Measurements from ENCODE around the gene RIPK1. TPM values are rescaled to one million over a fixed set of nuclear protein-coding genes. Genes with fewer than 3 reads are reported as not detected.
A peak's percentile ranks its signal among the peaks of the same experiment; 100 is the strongest.

The RIPK1 gene
- total RNA-seq, 4 donors from 2014 or later, result 12.1 to 46.0 (median 34.6) TPM

DNA sequence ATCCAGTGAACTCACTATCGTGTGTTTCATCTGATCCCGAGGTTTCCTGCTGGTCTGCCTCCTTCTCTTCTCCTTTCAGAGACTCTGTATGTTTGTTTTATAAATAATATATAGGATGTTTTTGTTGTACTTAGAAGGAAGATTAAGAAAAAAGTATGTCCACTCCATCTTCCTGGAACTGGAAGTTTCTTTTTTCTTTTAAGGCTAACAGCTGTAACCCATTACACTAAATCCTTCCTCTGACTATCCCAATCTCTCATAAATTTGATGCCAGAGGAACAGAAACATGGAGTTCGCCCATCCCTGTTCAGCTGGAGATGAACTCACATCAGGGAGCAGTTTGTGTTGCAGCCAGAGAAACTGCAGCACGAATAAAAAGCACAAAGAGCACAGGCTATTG lies 20.7 kb downstream of the RIPK1 start:
- Histone ChIP-seq H3K27me3 (no peaks in the 10 kb centered on the region), H3K4me3 (no peak overlapping the region), H3K4me1 (no peaks in the 10 kb centered on the region), H3K36me3 (peaks cover 0 to 32% (median 13%) of the 10 kb centered on the region in 4 donors), H3K27ac (peak overlapping the region; percentile 29 to 44 (median 38)), H3K9me3 (no peaks in the 10 kb centered on the region)
- intact Hi-C loops (cut with DNase I; ENCODE audit: low total_unique reads) (no loop called here), in situ Hi-C loops (cut with MboI; ENCODE audit: low pct_ligation_motif_present in 1 of 4, low pct_unique_long_range_greater_than_20kb in 1 of 4, low sequenced_read_pairs in 3 of 4) (no loop called here)
- TF ChIP-seq, protein P1, sequence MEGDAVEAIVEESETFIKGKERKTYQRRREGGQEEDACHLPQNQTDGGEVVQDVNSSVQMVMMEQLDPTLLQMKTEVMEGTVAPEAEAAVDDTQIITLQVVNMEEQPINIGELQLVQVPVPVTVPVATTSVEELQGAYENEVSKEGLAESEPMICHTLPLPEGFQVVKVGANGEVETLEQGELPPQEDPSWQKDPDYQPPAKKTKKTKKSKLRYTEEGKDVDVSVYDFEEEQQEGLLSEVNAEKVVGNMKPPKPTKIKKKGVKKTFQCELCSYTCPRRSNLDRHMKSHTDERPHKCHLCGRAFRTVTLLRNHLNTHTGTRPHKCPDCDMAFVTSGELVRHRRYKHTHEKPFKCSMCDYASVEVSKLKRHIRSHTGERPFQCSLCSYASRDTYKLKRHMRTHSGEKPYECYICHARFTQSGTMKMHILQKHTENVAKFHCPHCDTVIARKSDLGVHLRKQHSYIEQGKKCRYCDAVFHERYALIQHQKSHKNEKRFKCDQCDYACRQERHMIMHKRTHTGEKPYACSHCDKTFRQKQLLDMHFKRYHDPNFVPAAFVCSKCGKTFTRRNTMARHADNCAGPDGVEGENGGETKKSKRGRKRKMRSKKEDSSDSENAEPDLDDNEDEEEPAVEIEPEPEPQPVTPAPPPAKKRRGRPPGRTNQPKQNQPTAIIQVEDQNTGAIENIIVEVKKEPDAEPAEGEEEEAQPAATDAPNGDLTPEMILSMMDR (IDR thresholded peaks at IDR 0.05), result no peak
- TF ChIP-seq POLR2AphosphoS5 (IDR thresholded peaks at IDR 0.05) (no peak), POLR2A (IDR thresholded peaks at IDR 0.05) (no peak), EP300 (IDR thresholded peaks at IDR 0.05; ENCODE audit: low read depth) (no peak)
- WGBS, 2 donors (ENCODE audit: low coverage in 1 of 2), result 68 to 71% methylated on average over 2 to 4 of the region's 4 CpGs
- no peak for DNase-seq

GRCh38 chr6:3090013-3090412 lies 21.7 kb downstream of the RIPK1 start:
- Histone ChIP-seq H3K4me1 (no peaks in the 10 kb centered on the region), H3K36me3 (peaks cover 0 to 33% (median 15%) of the 10 kb centered on the region in 4 donors), H3K27ac (no peak overlapping the region), H3K27me3 (no peaks in the 10 kb centered on the region), H3K9me3 (no peaks in the 10 kb centered on the region), H3K4me3 (no peak overlapping the region)
- TF ChIP-seq, protein P1 (IDR thresholded peaks at IDR 0.05), result no peak
- TF ChIP-seq POLR2A (IDR thresholded peaks at IDR 0.05) (no peak), POLR2AphosphoS5 (IDR thresholded peaks at IDR 0.05) (no peak), EP300 (IDR thresholded peaks at IDR 0.05; ENCODE audit: low read depth) (no peak)
- in situ Hi-C loops (cut with MboI; ENCODE audit: low pct_ligation_motif_present in 1 of 4, low pct_unique_long_range_greater_than_20kb in 1 of 4, low sequenced_read_pairs in 3 of 4) (no loop called here), intact Hi-C loops (cut with DNase I; ENCODE audit: low total_unique reads) (no loop called here)
- WGBS, 2 donors (ENCODE audit: low coverage in 1 of 2), result 89% methylated on average over 3 to 4 of the region's 4 CpGs
- no peak for DNase-seq

GRCh38 chr6:3094815-3095214 lies 26.5 kb downstream of the RIPK1 start:
- DNase-seq, result no peak
- intact Hi-C loops (cut with DNase I; ENCODE audit: low total_unique reads) (no loop called here), in situ Hi-C loops (cut with MboI; ENCODE audit: low pct_ligation_motif_present in 1 of 4, low pct_unique_long_range_greater_than_20kb in 1 of 4, low sequenced_read_pairs in 3 of 4) (no loop called here)
- H3K27me3 ChIP-seq, result no peaks in the 10 kb centered on the region
- no peak overlapping the region for H3K4me3 ChIP-seq
- no peak overlapping the region for H3K27ac ChIP-seq
- no peaks in the 10 kb centered on the region for H3K9me3 ChIP-seq
- peaks cover 0 to 46% (median 17%) of the 10 kb centered on the region in 4 donors for H3K36me3 ChIP-seq
- H3K4me1 ChIP-seq, result no peaks in the 10 kb centered on the region
- no peak for TF ChIP-seq POLR2AphosphoS5 (IDR thresholded peaks at IDR 0.05)
- TF ChIP-seq, protein P1 (IDR thresholded peaks at IDR 0.05), result no peak
- TF ChIP-seq POLR2A (IDR thresholded peaks at IDR 0.05), result no peak
- TF ChIP-seq EP300 (IDR thresholded peaks at IDR 0.05; ENCODE audit: low read depth), result no peak
- 94 to 100% methylated on average over 2 of the region's 2 CpGs for WGBS, 2 donors (ENCODE audit: low coverage in 1 of 2)

DNA sequence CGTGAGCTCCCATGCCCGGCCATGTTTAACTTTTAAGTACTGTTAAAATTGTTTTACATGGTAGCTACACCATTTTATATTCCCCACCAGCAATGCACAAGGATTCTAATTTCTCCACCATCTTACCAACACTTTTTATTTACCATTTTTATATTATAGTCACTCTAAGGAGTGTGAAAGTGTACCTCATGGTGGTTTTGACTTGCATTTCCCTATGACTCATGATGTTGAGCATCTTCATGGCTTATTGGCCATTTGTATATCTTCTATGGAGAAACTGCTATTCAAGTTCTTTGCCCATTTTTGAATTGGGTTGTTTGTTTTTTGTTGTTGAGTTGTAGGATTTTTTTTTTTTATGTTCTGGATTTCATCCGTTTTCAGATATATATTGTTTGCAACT lies 34.6 kb downstream of the RIPK1 start:
- Histone ChIP-seq H3K27me3 (no peaks in the 10 kb centered on the region), H3K4me3 (no peak overlapping the region), H3K27ac (no peak overlapping the region), H3K9me3 (no peaks in the 10 kb centered on the region), H3K4me1 (no peaks in the 10 kb centered on the region), H3K36me3 (peaks cover 0 to 80% (median 15%) of the 10 kb centered on the region in 4 donors)
- WGBS, 2 donors (ENCODE audit: low coverage in 1 of 2), result 78 to 90% methylated on average over 1 to 3 of the region's 3 CpGs
- in situ Hi-C loops (cut with MboI; ENCODE audit: low pct_ligation_motif_present in 1 of 4, low pct_unique_long_range_greater_than_20kb in 1 of 4, low sequenced_read_pairs in 3 of 4) (loop anchor here in 2 of 4 donors (25.0 kb wide), 1 partner anchor 634 kb away; no protein-coding TSS in a partner anchor), intact Hi-C loops (cut with DNase I; ENCODE audit: low total_unique reads) (no loop called here)
- TF ChIP-seq EP300 (IDR thresholded peaks at IDR 0.05; ENCODE audit: low read depth) (no peak), POLR2AphosphoS5 (IDR thresholded peaks at IDR 0.05) (no peak), POLR2A (IDR thresholded peaks at IDR 0.05) (no peak)
- TF ChIP-seq, protein P1 (IDR thresholded peaks at IDR 0.05), result no peak
- DNase-seq, result no peak
